Measurements from ENCODE around the gene SLC38A1. TPM values are rescaled to one million over a fixed set of nuclear protein-coding genes. Genes with fewer than 3 reads are reported as not detected.

Gene SLC38A1
- polyA plus RNA-seq, 1 of the 3 experiments (the other 2 are of a cell fraction), result 20.7 TPM

- H3K4me3 ChIP-seq (ENCODE audit: low read depth in 2 of 2, low read length in 1 of 2), result no peak overlapping the region
- POLR2A ChIA-PET, result no interaction called here
- no peaks in the 10 kb centered on the region for H3K9me3 ChIP-seq
- no peak for DNase-seq
- H2AFZ ChIP-seq (ENCODE audit: low read depth), result no peak overlapping the region
- H3K79me2 ChIP-seq (ENCODE audit: insufficient read depth), result no peaks in the 10 kb centered on the region
- H3F3A ChIP-seq (replicated peaks; ENCODE audit: insufficient read depth), result no peaks in the 10 kb centered on the region
- 92% methylated on average over 2 of the region's 2 CpGs for WGBS (ENCODE audit: low lambda C conversion rate)
- no peaks in the 10 kb centered on the region for H3K27me3 ChIP-seq (ENCODE audit: insufficient read depth)
- no peaks in the 10 kb centered on the region for H4K20me1 ChIP-seq (ENCODE audit: insufficient read depth)
- no peak for TF ChIP-seq EZH2phosphoT487 (IDR thresholded peaks at IDR 0.05; ENCODE audit: borderline replicate concordance, low read depth)
- TF ChIP-seq FOXJ3 (CRISPR knock-in tag; IDR thresholded peaks at IDR 0.05), result no peak
- no peak for TF ChIP-seq RXRA (IDR thresholded peaks at IDR 0.05; ENCODE audit: borderline replicate concordance, low read depth)
- no peak overlapping the region for H3K27ac ChIP-seq (ENCODE audit: low read depth in 2 of 2, low read length in 1 of 2)
- H3K36me3 ChIP-seq (replicated peaks in 1 of 2; ENCODE audit: control insufficient read depth in 1 of 2, insufficient read depth in 2 of 2, low read length in 1 of 2), result no peaks in the 10 kb centered on the region
- H3K9me2 ChIP-seq, result no peaks in the 10 kb centered on the region
- no peak overlapping the region for H3K9ac ChIP-seq
- CTCF ChIA-PET, result interaction anchor here (0.6 to 2.2 kb wide), 3 partner anchors 9 to 15 kb away, joined by 3 to 7 read pairs (median 4); no protein-coding TSS in a partner anchor
- no peak overlapping the region for H3K4me2 ChIP-seq
- H3K4me1 ChIP-seq (ENCODE audit: control insufficient read depth in 1 of 2, insufficient read depth in 2 of 2, low read depth in 1 of 2, low read length in 1 of 2), result no peaks in the 10 kb centered on the region
Measured at GRCh38 chr12:46167412-46167811, 101.4 kb downstream of the SLC38A1 start.

GRCh38 chr12:46165191-46165590 is 103.7 kb downstream of the SLC38A1 start:
- ChIA-PET POLR2A (interaction anchor here (0.9 kb wide), 1 partner anchor 104 kb away, joined by 3 read pairs; the partner anchor contains the start of gene SLC38A1), CTCF (interaction anchor here (1.1 kb wide), 1 partner anchor 104 kb away, joined by 5 read pairs; the partner anchor contains the start of gene SLC38A1)
- no peaks in the 10 kb centered on the region for H3K9me2 ChIP-seq
- no peaks in the 10 kb centered on the region for H3K27me3 ChIP-seq (ENCODE audit: insufficient read depth)
- H3K4me1 ChIP-seq (ENCODE audit: control insufficient read depth in 1 of 2, insufficient read depth in 2 of 2, low read depth in 1 of 2, low read length in 1 of 2), result peaks cover 11% of the 10 kb centered on the region in 2 experiments; a peak in 3 of 4 replicates
- H3K79me2 ChIP-seq (ENCODE audit: insufficient read depth), result no peaks in the 10 kb centered on the region
- TF ChIP-seq NFIC (IDR thresholded peaks at IDR 0.05; ENCODE audit: borderline replicate concordance), result no peak
- no peak for TF ChIP-seq USF2 (IDR thresholded peaks at IDR 0.05; ENCODE audit: borderline replicate concordance, low read depth, low read length)
- TF ChIP-seq MXI1 (IDR thresholded peaks at IDR 0.05; ENCODE audit: low read depth, low read length), result no peak
- no peak for TF ChIP-seq POLR2AphosphoS5 (IDR thresholded peaks at IDR 0.05; ENCODE audit: low read depth, low read length)
- no peak for TF ChIP-seq JUND (IDR thresholded peaks at IDR 0.05)
- TF ChIP-seq TEAD4 (IDR thresholded peaks at IDR 0.05; ENCODE audit: borderline replicate concordance, insufficient read depth), result no peak
- TF ChIP-seq ZBTB33 (IDR thresholded peaks at IDR 0.05; ENCODE audit: borderline replicate concordance, low read depth), result no peak
- no peak overlapping the region for H3K4me3 ChIP-seq (ENCODE audit: low read depth in 2 of 2, low read length in 1 of 2)
- no peak overlapping the region for H3K27ac ChIP-seq (ENCODE audit: low read depth in 2 of 2, low read length in 1 of 2)
- no peak overlapping the region for H2AFZ ChIP-seq (ENCODE audit: low read depth)
- WGBS (ENCODE audit: low lambda C conversion rate), result 88% methylated on average over 4 of the region's 5 CpGs
- H4K20me1 ChIP-seq (ENCODE audit: insufficient read depth), result no peaks in the 10 kb centered on the region
- H3K36me3 ChIP-seq (replicated peaks in 1 of 2; ENCODE audit: control insufficient read depth in 1 of 2, insufficient read depth in 2 of 2, low read length in 1 of 2), result no peaks in the 10 kb centered on the region
- H3K9me3 ChIP-seq, result no peaks in the 10 kb centered on the region
- no peak overlapping the region for H3K9ac ChIP-seq
- H3F3A ChIP-seq (replicated peaks; ENCODE audit: insufficient read depth), result peaks cover 10% of the 10 kb centered on the region
- no peak for DNase-seq
- no peak overlapping the region for H3K4me2 ChIP-seq

Data from SK-N-SH (cell line).